HG02973 (cell line): ENCODE measurements around the gene CFAP300.

Experiments used
- ATAC-seq: cut with Tn5 transposase; IDR thresholded peaks from one replicate; pipeline ENCODE4 v1.9.1; 2021; ENCODE audit warnings: moderate library complexity; ENCODE audit not compliant: unreplicated experiment

CFAP300 gene

DNA sequence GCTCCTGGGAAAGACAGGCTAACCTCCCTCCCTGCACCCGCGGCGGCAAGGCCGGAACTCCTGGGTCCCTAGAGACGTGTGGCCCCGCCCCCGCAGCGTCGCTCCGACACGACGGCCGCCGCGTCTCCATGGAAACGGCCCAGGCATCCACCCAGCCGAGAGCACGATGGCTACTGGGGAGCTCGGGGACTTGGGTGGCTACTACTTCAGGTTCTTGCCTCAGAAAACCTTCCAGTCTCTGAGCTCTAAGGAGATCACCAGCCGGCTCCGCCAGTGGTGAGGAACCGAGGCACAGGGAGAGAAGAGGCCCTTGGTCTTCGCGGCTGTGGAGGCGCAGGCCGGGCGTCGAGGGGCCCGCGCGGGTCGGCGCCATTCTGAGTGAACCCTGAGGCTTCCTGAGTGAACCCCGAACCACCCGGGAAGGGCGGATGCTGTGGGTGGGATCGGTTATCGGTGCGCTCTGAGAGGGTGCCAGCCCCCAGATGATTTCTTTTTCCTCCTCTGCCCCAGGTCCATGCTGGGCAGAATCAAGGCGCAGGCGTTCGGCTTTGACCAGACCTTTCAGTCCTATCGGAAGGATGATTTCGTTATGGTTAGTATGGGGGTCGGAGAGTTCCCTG lies at the start of gene CFAP300:
Gene CFAP300, plus strand, starts transcription at position 133 of the 620 bp plus-strand sequence. Its CDS starts 34 bp downstream, at position 167.
- ATAC-seq = no peak

GRCh38 chr11:102001657-102002338 lies 45.4 kb upstream of the CFAP300 start:
- no peak for ATAC-seq

DNA sequence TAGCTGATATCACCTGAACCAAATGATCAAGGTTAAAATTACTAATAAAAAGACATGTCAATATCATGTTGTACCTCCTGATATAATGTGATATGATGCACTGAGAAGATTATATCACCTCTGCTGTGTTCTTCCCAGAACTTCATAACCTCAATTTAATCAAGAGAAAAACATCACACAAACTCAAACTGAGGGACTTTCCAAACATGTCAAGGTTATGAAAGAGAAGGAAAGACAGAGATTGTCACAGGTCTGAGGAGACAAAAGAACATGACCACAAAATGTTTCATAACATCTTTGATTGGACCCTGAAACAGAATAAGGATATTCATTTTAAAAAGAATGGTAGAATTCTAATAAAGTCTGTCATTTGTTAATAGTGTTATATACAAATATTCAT lies 43.0 kb upstream of the CFAP300 start:
- no peak for ATAC-seq

GRCh38 chr11:102005306-102005705 lies 41.9 kb upstream of the CFAP300 start:
- ATAC-seq = no peak

DNA sequence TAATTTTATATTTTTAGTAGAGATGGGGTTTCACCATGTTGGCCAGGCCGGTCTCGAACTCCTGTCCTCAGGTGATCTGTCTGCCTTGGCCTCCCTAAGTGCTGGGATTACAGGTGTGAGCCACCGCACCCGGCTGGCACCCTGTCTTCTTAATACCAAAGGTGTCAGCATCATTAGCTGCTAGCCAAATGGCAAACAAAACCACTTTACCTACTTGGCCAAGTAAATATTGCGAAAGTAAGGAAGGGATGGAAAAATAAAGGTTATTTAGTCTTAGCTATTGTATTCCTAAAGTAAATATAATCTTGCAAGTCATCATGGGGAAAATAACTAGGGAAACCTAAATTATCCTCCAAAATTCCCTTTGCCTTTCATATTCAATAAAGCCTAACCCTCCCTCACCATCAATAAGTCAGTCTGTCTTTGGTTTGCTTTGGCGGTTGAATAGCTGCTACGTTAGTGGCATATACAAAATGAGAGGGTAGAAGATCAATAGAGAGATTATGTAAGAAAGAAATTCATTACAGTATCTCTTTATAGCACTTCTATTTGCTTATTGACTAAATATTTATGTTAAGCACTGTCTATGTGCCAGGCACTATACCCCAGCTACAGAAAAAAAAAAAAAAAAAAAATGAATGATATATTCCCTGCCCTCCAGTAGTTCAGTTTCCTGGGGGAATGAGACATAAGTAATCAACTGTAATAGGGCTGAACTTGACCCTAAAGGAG lies 40.2 kb upstream of the CFAP300 start:
- no peak for ATAC-seq

DNA sequence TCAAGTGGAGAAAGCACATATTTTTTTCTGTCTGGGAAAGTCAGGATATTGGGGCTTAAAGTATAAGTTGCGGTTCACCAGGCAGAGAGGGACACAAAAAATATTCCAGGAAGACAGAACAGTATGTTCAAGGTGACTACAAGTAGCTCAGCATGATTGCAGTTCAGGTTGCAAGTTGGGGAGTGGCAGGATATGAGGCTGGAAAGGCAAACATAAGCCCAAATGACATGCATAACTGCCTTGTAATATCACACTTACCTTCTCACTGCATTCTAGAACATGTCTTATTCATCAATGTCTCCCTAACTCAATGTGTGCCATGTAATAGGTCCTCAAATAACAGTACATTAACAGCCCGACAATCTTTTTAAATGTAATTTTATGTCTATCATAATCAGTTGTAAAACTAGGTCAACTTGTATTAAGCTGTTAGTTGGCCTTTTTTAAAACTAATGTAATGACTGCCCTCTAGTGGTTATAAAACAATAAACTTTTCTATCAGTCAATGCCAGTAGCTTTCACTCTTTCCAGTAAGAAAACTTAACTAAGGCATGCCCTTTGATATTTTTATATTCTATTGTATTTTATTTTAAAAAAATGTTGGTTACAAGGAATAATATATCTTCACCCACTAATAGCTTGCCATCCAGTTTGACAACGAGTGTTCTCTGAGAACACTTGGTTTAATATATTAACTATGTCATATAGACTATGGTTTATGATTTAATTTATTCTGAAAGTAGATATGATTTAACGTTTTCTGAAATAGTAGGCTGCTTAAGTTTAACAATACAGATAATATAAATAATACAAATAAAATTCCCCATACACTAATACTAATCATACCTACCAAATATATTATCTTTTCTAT lies 39.4 kb upstream of the CFAP300 start:
- peak; percentile 84 for ATAC-seq

GRCh38 chr11:102010776-102011494 lies 36.3 kb upstream of the CFAP300 start:
- no peak for ATAC-seq

DNA sequence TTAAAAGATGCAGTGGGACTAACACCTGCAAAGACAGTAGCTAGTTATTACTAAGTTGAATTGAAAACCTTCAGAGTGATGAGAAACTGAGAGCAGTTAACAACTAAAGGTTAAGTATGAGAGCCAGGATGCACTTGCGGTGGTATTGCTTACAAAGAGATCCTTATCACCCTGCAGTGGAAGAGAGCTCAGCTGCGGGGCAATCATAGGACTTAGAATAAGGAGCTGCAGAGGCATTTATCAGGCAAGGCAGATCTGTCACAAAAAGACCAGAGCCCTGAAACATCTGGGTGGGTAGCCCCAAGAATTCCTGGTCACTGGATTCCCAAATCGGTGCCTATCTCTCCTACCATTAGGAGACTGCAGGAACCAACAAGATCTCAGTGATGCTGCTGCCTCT lies 34.3 kb upstream of the CFAP300 start:
- ATAC-seq = no peak

- no peak for ATAC-seq
Measured at GRCh38 chr11:102014756-102015155, 32.5 kb upstream of the CFAP300 start.

DNA sequence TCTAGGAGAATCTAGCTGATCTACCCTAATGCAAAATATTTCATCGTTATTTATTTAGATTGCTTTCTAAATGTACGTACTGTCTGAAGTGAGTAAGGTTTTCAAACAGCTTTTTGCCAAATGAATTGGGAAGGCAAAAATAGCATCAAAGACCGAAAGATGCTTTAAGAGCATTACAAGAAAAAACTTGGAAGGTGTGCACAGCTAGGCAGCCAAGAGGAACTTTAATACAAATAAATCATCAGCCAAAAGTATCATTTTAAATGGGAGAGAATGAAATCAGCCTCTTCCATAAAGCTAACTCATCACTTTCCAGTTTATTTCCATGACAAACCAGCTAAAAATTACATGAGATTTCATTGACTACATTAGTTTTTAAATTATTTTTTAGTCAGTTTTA lies 30.2 kb upstream of the CFAP300 start:
- no peak for ATAC-seq

GRCh38 chr11:102026217-102026616 lies 21.0 kb upstream of the CFAP300 start:
- ATAC-seq = no peak

- ATAC-seq = no peak
Measured at GRCh38 chr11:102026959-102027358, 20.3 kb upstream of the CFAP300 start.

DNA sequence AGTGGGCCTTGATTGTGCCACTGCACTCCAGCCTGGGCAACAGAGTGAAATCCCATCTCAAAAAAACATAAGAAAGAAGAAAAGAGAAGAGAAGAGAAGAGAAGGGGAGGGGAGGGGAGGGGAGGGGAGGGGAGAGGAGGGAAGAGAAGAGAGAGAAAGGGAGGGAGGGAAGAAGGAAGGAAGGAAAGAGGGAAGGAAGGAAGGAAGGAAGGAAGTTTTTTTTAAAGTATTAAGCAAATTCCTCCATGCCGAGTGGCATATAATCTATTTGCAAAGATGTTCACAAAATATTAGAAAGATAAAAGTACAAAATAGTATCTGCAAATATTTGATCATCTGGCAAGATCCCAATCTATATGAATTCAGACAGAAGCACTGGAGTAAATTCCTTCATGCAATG lies 10.5 kb upstream of the CFAP300 start:
- no peak for ATAC-seq

- no peak for ATAC-seq
Measured at GRCh38 chr11:102046841-102047240, 396 bp upstream of the CFAP300 start.

DNA sequence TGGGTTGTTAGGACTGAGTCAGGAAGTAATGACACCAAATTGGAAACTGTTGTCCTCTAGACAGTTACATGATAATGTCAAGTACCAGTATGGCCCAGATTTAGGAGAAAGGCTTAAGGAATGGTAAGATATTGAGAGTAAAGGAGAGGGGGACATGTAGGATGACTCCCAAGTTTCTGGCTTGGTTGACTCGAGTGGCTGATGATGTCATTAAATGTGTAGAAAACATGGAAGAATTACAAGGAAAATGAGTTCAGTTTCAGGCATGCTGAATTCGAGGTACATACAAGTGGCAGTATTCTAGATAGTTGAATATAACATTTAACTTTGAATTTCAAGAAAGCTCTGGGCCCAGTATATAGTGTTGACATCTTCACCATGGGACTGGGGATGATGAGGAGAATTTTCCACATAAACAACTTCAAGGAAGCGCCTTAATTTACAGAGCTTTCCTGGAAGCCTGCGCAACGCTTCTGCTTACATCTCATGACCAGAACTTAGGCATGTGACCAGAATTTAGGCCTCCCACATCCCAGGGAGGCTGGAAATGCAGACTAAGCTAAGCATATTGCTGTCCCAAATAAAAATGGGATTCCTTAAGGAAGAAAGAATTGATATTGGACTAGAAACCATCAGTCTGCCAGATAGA lies 3.8 kb downstream of the CFAP300 start:
- no peak for ATAC-seq

DNA sequence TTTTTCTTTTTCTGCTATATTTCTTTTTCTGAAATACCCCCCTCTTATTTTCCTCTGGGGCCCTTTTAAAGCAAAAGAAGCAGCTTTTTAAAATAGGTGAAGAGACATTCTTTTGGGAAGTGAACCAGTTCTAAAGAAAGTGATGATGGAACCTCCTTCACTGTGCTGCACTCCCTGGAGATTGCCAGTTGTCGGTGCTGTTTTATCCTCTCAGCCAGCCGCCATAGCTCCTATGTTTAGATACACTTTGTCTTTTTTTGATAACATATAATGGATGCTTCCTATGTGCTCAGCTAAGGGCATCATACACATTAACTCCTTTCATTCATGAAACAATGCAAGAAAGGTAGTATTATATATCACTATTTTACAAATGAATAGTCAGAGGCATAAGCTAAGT lies 14.0 kb downstream of the CFAP300 start:
- no peak for ATAC-seq

DNA sequence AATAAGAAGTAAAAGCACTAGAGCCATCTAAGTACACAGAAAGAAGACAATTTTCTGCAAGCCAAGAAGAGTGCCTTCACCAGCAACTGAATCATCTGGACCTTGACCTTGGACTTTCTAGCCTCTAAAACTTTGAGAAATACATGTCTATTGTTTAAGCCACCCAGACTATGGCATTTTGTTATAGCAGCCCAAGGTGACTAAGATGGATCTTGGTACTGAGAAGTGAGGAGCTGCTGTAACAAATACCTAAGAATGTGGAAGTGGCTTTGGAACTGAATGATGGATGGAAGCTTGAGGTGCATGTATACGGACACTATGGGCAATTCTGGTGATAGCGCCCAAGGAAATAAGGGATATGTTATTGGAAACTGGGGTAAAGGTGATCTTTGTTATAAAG lies 14.9 kb downstream of the CFAP300 start:
- no peak for ATAC-seq

DNA sequence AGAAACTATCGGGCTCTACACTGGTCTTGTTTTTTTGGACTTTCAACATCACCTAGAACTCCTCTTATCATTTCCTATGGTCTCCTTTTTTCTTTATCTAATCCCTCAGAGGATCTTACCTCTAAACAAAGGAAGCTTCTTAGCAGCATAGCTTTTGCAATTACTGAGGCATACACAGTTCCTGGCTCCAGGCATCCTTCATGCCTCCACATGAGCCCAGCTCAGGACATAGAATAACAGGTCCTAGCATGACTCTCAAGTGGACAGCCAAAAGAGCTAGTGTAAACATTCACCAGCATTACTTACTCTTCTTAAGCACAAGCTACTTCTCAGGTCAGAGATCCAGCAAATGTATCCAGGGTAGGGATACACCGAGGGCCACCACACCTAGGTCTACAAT lies 17.1 kb downstream of the CFAP300 start:
- ATAC-seq = no peak

GRCh38 chr11:102070766-102071165 lies 23.5 kb downstream of the CFAP300 start:
- no peak for ATAC-seq
